HFFc6 (cell line): ENCODE results near the gene SLC35A3. TPM values are rescaled to one million over a fixed set of nuclear protein-coding genes. Genes with fewer than 3 reads are reported as not detected.

Experiments
- DNase-seq: peaks from one replicate; pipeline ENCODE4 v3.0.0-alpha.2; 2018
- H3K27ac Mint-ChIP-seq: 2 replicates; pipeline ENCODE4 v1.8.0; 2020; ENCODE audit warnings: mild to moderate bottlenecking, mixed read lengths
- H3K27me3 Mint-ChIP-seq: 2 replicates; pipeline ENCODE4 v1.8.0; 2021; ENCODE audit warnings: mild to moderate bottlenecking, moderate library complexity, mixed read lengths; ENCODE audit not compliant: insufficient read depth
- H3K36me3 Mint-ChIP-seq: 2 replicates; pipeline ENCODE4 v1.8.0; 2021; ENCODE audit warnings: low read depth, mixed read lengths
- H3K4me1 Mint-ChIP-seq: 2 replicates; pipeline ENCODE4 v1.8.0; 2020; ENCODE audit warnings: low read depth, mixed read lengths
- H3K4me3 Mint-ChIP-seq: 2 replicates; pipeline ENCODE4 v1.8.0; 2020; ENCODE audit warnings: mild to moderate bottlenecking, moderate library complexity, mixed read lengths
- H3K9me3 Mint-ChIP-seq: 2 replicates; pipeline ENCODE4 v1.8.0; 2020; ENCODE audit warnings: mild to moderate bottlenecking, mixed read lengths
- total RNA-seq, 6 experiments: library from RNA; stranded (reverse); fragmentation: NEBNext Ultra II Directional; extraction: Animal tissue kit (Norgen Biotek cat#: 25700); gene quantifications; 2 replicates in 1 of 6; 3 replicates in 5 of 6; pipeline ENCODE4 v1.2.3, GENCODE V29; 2021
- TF ChIP-seq, protein P1 (sequence below): fragments of 200-600 bp; sonication (generic); IDR thresholded peaks from 2 replicates; pipeline ENCODE4 v1.5.0; 2021; ENCODE audit warnings: antibody characterized with exemption, mild to moderate bottlenecking

SLC35A3 gene
- total RNA-seq, 6 experiments from 2014 or later, result 16.4 to 30.8 (median 25.2) TPM

DNA sequence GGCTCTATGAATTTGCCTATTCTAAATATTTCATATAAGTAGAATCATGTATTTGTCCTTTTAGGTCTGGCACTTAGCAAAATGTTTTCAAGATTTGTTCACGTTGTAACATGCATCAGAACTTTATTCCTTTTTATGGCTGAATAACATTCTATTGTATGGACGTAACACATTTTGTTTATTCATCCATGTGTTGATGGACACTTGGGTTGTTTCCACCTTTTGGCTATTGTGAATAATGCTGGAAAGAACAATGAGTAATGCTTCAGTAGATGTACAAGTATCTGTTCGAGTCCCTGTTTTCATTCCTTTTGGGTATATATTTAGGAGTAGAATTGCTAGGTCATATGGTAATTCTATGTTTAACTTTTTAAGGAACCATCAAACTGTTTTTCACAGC, 24.7 kb downstream of the SLC35A3 start:
- no peak for DNase-seq
- H3K36me3 Mint-ChIP-seq, result peaks cover 36% of the 10 kb centered on the region
- TF ChIP-seq, protein P1, sequence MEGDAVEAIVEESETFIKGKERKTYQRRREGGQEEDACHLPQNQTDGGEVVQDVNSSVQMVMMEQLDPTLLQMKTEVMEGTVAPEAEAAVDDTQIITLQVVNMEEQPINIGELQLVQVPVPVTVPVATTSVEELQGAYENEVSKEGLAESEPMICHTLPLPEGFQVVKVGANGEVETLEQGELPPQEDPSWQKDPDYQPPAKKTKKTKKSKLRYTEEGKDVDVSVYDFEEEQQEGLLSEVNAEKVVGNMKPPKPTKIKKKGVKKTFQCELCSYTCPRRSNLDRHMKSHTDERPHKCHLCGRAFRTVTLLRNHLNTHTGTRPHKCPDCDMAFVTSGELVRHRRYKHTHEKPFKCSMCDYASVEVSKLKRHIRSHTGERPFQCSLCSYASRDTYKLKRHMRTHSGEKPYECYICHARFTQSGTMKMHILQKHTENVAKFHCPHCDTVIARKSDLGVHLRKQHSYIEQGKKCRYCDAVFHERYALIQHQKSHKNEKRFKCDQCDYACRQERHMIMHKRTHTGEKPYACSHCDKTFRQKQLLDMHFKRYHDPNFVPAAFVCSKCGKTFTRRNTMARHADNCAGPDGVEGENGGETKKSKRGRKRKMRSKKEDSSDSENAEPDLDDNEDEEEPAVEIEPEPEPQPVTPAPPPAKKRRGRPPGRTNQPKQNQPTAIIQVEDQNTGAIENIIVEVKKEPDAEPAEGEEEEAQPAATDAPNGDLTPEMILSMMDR, result no peak

DNA sequence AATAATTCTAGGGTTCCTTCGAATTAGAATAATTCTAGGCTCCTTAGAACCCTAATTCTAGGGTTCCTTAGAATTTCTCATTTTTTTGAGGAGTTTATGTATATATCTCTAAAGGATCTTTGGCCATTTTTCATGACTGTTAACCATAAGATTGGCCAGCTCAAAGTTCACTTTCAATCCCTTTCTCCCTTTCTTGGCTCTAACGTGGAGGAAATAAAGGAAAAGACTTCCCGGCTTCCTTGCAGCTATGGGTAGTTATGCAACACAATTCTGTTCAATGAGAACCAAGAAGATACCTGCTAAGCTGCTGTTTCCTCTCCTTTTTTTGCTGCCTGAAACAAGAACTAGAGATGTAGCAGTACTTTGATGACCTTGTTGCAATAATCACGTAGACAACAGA, 27.2 kb downstream of the SLC35A3 start:
- DNase-seq, result no peak
- Mint-ChIP-seq H3K27ac (no peak overlapping the region), H3K9me3 (peaks cover 6% of the 10 kb centered on the region), H3K4me3 (no peak overlapping the region), H3K27me3 (no peaks in the 10 kb centered on the region; the same call in 1 of the 2 replicates), H3K36me3 (peaks cover 36% of the 10 kb centered on the region), H3K4me1 (peaks cover 14% of the 10 kb centered on the region)
- TF ChIP-seq, protein P1, result no peak

More for the DNA sequence above, 24.7 kb downstream of the SLC35A3 start:
- Mint-ChIP-seq H3K4me1 (peaks cover 14% of the 10 kb centered on the region), H3K4me3 (no peak overlapping the region), H3K27ac (no peak overlapping the region), H3K27me3 (no peaks in the 10 kb centered on the region), H3K9me3 (peaks cover 10% of the 10 kb centered on the region)

DNA sequence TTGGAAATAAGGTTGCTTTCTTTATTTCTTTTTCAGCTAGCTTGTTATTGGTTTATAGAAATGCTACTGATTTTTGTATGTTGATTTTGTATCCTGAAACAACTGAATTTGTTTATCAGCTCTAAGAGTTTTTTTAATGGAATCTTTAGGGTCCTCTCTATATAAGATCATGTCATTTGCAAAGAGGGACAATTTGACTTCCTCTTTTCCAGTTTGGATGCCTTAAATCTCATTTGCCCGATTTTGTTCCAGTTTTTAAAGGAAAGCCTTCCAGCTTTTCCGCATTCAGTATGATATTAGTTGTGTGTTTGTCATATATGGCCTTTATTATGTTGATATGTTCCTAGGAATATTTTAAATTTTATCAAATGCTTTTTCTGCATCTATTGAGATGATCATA, 31.7 kb downstream of the SLC35A3 start:
- Mint-ChIP-seq H3K36me3 (peaks cover 26% of the 10 kb centered on the region), H3K9me3 (no peaks in the 10 kb centered on the region), H3K4me3 (no peak overlapping the region), H3K27ac (no peak overlapping the region), H3K4me1 (no peaks in the 10 kb centered on the region), H3K27me3 (no peaks in the 10 kb centered on the region; the same call in 1 of the 2 replicates)
- TF ChIP-seq, protein P1, result no peak
- DNase-seq, result no peak

DNA sequence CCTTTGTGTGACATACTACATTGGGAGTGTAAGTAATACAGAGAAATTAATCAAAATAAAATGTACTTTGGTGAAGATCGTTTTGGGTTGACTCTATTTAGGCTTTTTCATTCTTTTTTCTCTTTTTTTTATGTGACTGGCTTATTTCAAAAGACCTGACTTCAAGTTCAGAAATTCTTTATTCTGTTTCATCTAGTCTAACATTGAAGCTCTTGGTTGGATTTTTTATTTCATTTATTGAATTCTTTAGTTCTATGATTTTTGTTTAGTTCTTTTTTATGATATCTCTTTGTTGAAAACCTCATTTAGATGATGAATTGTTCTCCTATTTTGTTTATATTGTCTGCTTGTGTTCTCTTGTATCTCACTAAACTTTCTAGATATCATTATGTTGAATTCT, 35.6 kb downstream of the SLC35A3 start:
- TF ChIP-seq, protein P1, result no peak
- DNase-seq, result no peak
- no peak overlapping the region for H3K4me3 Mint-ChIP-seq
- no peaks in the 10 kb centered on the region for H3K27me3 Mint-ChIP-seq
- peaks cover 13% of the 10 kb centered on the region for H3K4me1 Mint-ChIP-seq
- peaks cover 16% of the 10 kb centered on the region for H3K36me3 Mint-ChIP-seq
- no peak overlapping the region for H3K27ac Mint-ChIP-seq
- H3K9me3 Mint-ChIP-seq, result no peaks in the 10 kb centered on the region

DNA sequence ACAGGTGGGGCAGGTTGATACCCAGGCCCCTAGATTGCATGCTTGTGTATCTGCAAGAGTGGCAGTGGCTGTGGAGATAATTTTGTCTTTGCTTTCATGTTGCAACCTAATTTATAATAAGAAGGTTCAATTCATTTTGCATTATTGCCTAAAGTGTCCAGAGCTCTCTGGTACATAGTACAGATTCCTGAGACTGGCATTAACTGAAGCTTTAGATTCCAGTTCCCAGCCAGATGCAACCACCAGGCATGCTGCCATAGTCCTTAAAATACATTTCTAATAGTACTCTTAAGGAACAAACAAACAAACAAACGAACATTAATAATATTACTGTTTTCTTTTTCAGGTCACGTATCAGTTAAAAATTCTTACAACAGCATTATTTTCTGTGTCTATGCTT, 36.9 kb downstream of the SLC35A3 start:
- H3K4me3 Mint-ChIP-seq, result no peak overlapping the region
- no peaks in the 10 kb centered on the region for H3K27me3 Mint-ChIP-seq
- H3K9me3 Mint-ChIP-seq, result no peaks in the 10 kb centered on the region
- H3K36me3 Mint-ChIP-seq, result peaks cover 11% of the 10 kb centered on the region
- peaks cover 13% of the 10 kb centered on the region for H3K4me1 Mint-ChIP-seq
- no peak overlapping the region for H3K27ac Mint-ChIP-seq
- TF ChIP-seq, protein P1, result no peak
- DNase-seq, result no peak

DNA sequence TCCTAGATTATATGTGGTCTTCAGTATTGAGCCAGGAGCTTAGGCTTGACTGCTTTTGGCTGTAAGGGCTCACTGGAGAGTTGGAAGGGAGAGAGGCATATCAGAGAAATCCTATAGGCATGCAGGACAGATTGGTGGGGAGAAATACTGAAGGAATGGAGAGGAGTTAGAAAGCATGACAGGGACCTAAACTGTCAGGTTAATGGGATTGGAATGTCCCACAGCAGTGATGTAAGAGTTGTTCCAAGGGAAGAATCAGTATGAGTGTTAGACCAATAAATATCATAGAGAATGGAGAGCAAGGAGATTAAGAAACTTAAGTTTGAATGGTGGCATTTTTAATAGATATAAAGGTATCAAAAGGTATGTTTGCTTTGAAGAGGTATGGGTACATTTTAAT, 39.7 kb downstream of the SLC35A3 start:
- DNase-seq, result peak; percentile 66
- TF ChIP-seq, protein P1, result no peak
- no peaks in the 10 kb centered on the region for H3K9me3 Mint-ChIP-seq
- H3K36me3 Mint-ChIP-seq, result peaks cover 11% of the 10 kb centered on the region
- no peak overlapping the region for H3K27ac Mint-ChIP-seq
- no peaks in the 10 kb centered on the region for H3K27me3 Mint-ChIP-seq
- H3K4me3 Mint-ChIP-seq, result no peak overlapping the region
- peaks cover 13% of the 10 kb centered on the region for H3K4me1 Mint-ChIP-seq
